T-cell (primary cell): ENCODE results near the gene GRK3. TPM values are rescaled to one million over a fixed set of nuclear protein-coding genes. Genes with fewer than 3 reads are reported as not detected.
A peak's percentile ranks its signal among the peaks of the same experiment; 100 is the strongest.
"Not testable (repeated sequence)": the region's sequence is repeated elsewhere in the genome, so short reads cannot be mapped to it uniquely, and the experiment has no call there.

ENCODE experiments used
- ATAC-seq, 4 experiments: fragments of 200-7000 bp in 3 of 4; fragments of 150-1000 bp in 1 of 4; cut with Tn5 transposase; replicated peaks in 1 of 4; 1 replicate in 3 of 4; 2 replicates in 1 of 4; pipeline ENCODE4 v1.10.0; 2021; ENCODE audit warnings: moderate library complexity in 3 of 4, mild to moderate bottlenecking in 2 of 4, moderate number of reproducible peaks in 1 of 4
- CTCF ChIA-PET, 2 donors: fragments of 300-600 bp; sonication (Branson Sonifier 250); formaldehyde crosslinking; loops; one replicate each; lab custom pipeline; 2022; ENCODE audit warnings: antibody characterized with exemption in 2 of 2; lab: Charles Lee
- POLR2A ChIA-PET, 2 donors: fragments of 300-600 bp; sonication (Branson Sonifier 250); formaldehyde crosslinking; loops; one replicate each; lab custom pipeline; 2022; ENCODE audit warnings: antibody characterized with exemption in 2 of 2; lab: Charles Lee
- DNase-seq, 35 experiments: peaks; one replicate each; pipeline versions ENCODE4 v3.0.0 to v3.0.0-alpha.2; 2013 to 2023
- H3K27ac ChIP-seq: one replicate; pipeline ENCODE4 v1.5.1; 2013; ENCODE audit warnings: low read length
- H3K27me3 ChIP-seq, 2 experiments: replicated peaks in 1 of 2; 1 replicate in 1 of 2; 2 replicates in 1 of 2; pipeline versions ENCODE4 v1.6.1 to v1.7.0; 2013; ENCODE audit warnings: low read length in 1 of 2, mixed read lengths in 1 of 2; ENCODE audit not compliant: control insufficient read depth in 2 of 2, insufficient read depth in 2 of 2; ENCODE audit errors: extremely low read depth in 1 of 2
- H3K36me3 ChIP-seq, 2 donors: 1 replicate in 1 of 2; 2 replicates in 1 of 2; pipeline versions ENCODE4 v1.6.1 to v1.7.0; 2013; ENCODE audit warnings: low read length in 1 of 2; ENCODE audit not compliant: control insufficient read depth in 2 of 2, insufficient read depth in 1 of 2; ENCODE audit errors: extremely low read depth in 1 of 2
- H3K4me1 ChIP-seq, 2 experiments: 1 replicate in 1 of 2; 2 replicates in 1 of 2; pipeline versions ENCODE4 v1.6.1 to v1.7.0; 2013; ENCODE audit warnings: low read length in 2 of 2, mixed read lengths in 1 of 2; ENCODE audit not compliant: insufficient read depth in 2 of 2, control insufficient read depth in 1 of 2; ENCODE audit errors: extremely low read depth in 1 of 2
- H3K4me3 ChIP-seq, 2 donors: 1 replicate in 1 of 2; 2 replicates in 1 of 2; pipeline versions ENCODE4 v1.5.1 to v1.7.0; 2013; ENCODE audit warnings: mild to moderate bottlenecking in 2 of 2, low read length in 1 of 2, moderate library complexity in 1 of 2; ENCODE audit not compliant: control insufficient read depth in 1 of 2; ENCODE audit errors: extremely low read depth in 1 of 2
- H3K9me3 ChIP-seq: 2 replicates; pipeline ENCODE4 v1.7.0; 2013
- H3K27ac Mint-ChIP-seq, 2 donors: one replicate each; pipeline ENCODE4 v1.8.0; 2020 to 2021; ENCODE audit warnings: mild to moderate bottlenecking in 2 of 2, mixed read lengths in 2 of 2
- H3K27me3 Mint-ChIP-seq, 2 donors: one replicate each; pipeline ENCODE4 v1.8.0; 2021 to 2022; ENCODE audit warnings: mixed read lengths in 2 of 2
- H3K36me3 Mint-ChIP-seq: one replicate; pipeline ENCODE4 v1.8.0; 2021; ENCODE audit warnings: mixed read lengths
- H3K4me1 Mint-ChIP-seq, 3 donors: one replicate each; pipeline ENCODE4 v1.8.0; 2020 to 2022; ENCODE audit warnings: mixed read lengths in 3 of 3, mild to moderate bottlenecking in 1 of 3
- H3K4me3 Mint-ChIP-seq, 3 donors: one replicate each; pipeline ENCODE4 v1.8.0; 2020 to 2022; ENCODE audit warnings: mild to moderate bottlenecking in 3 of 3, mixed read lengths in 3 of 3, moderate library complexity in 3 of 3
- H3K9me3 Mint-ChIP-seq, 3 donors: one replicate each; pipeline ENCODE4 v1.8.0; 2020 to 2022; ENCODE audit warnings: mixed read lengths in 3 of 3
- WGBS: methylation state at CpG from one replicate; pipeline ENCODE4 v1.1.5; 2013; ENCODE audit warnings: missing lambda C conversion rate; ENCODE audit not compliant: insufficient coverage; 5-methylcytosine and 5-hydroxymethylcytosine counted together
- total RNA-seq, 35 experiments: library from RNA in 6 of 35; stranded (reverse) in 6 of 35; fragments of 120-200 nt in 1 of 35; gene quantifications; one replicate each; pipeline versions ENCODE4 v1.2.1 to v1.2.4 and lab custom pipeline; 2013 to 2026

Gene GRK3
- total RNA-seq, 5 donors from 2014 or later (not counting 1 experiment from before 2014, with no cell fraction given), result 1.4 to 7.0 (median 3.6) TPM

DNA sequence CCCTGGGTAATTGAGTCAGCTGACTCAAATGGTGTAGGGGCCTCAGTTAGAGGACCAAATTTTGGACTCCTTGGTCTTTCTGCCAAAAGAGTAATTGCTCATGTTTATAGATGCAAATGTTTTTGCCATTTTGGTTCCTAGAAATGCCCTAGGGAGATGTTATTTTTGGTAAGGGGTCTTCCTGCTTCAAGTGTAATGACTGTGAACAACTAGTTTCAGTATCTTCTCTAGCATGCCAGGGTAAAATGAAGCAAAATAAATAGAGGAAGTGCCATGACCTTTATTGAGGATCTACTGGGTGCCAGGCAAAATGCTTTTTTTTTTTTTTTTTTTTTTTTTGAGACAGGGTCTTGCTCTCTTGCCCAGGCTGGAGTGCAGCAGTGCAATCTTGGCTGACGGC, 2.5 kb upstream of the GRK3 start:
- DNase-seq, CTCF ChIA-PET, ATAC-seq, H3K36me3 Mint-ChIP-seq, POLR2A ChIA-PET, H3K4me3 Mint-ChIP-seq, H3K9me3 ChIP-seq, H3K27ac ChIP-seq, H3K4me3 ChIP-seq, H3K9me3 Mint-ChIP-seq, H3K36me3 ChIP-seq: not testable (repeated sequence)
- WGBS, result no CpG with 5 or more reads among the region's 1 CpG
- H3K4me1 Mint-ChIP-seq, result peaks cover 30 to 34% (median 30%) of the 10 kb centered on the region in 3 donors
- peaks cover 0 to 22% of the 10 kb centered on the region in 2 donors for H3K27me3 Mint-ChIP-seq
- peak overlapping the region; percentile 50 to 56 for H3K27ac Mint-ChIP-seq
- peaks cover 19 to 21% of the 10 kb centered on the region in 2 experiments for H3K4me1 ChIP-seq
- peaks cover 0 to 11% of the 10 kb centered on the region in 2 experiments for H3K27me3 ChIP-seq

DNA sequence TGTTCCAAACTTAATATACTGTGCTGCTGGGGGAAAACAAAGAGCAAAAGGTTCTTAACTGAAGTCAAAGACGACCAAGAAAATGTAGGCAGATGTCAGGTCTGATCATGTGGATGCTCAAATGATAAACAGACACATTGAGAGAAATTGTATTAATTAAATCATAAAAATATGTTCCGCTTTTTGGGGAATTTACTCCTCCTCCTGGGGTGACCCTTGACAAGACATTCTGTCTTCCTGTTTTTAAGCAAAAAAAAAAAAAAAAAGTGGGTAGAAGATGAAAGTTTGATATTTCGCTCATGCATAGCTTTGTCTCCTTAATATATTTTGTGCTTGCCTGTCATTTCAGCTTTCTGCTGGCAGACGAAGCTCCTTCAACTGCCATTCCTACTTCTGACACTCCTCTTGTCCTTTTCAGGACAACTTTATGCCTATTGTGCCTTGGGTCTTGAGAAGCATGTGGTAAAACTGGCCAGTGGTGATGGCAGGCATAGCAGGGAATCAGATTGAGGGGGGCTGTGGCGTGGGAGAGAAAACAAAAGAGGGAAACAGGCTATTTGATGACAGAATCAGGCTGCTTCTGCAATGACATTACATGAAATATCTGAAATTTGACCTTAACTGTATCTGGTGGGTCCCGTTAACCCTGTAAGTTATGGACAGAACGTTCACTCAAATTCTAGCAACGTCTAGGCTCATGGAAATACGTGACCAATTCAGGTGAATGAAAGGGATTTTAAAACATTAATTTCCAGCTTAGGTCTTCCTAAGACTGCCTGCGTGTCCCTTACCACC, 1.3 kb upstream of the GRK3 start:
- peak overlapping the region in 1 of 2 donors; percentile 54 for H3K4me3 ChIP-seq
- Mint-ChIP-seq H3K4me3 (peak overlapping the region; percentile 87 to 98 (median 87)), H3K27me3 (peaks cover 0 to 22% of the 10 kb centered on the region in 2 donors), H3K4me1 (peaks cover 30 to 34% (median 30%) of the 10 kb centered on the region in 3 donors), H3K27ac (peak overlapping the region; percentile 37 to 84)
- peaks cover 0 to 11% of the 10 kb centered on the region in 2 experiments for H3K27me3 ChIP-seq
- ATAC-seq, H3K36me3 ChIP-seq, H3K9me3 Mint-ChIP-seq, POLR2A ChIA-PET, DNase-seq, H3K36me3 Mint-ChIP-seq, H3K27ac ChIP-seq, H3K9me3 ChIP-seq: not testable (repeated sequence)
- 88% methylated on average over 1 of the region's 10 CpGs for WGBS
- CTCF ChIA-PET, result interaction anchor here in 1 of 2 donors (0.6 kb wide), 1 partner anchor 12 kb away, joined by 5 read pairs; no protein-coding TSS in a partner anchor
- peaks cover 19 to 21% of the 10 kb centered on the region in 2 experiments for H3K4me1 ChIP-seq

DNA sequence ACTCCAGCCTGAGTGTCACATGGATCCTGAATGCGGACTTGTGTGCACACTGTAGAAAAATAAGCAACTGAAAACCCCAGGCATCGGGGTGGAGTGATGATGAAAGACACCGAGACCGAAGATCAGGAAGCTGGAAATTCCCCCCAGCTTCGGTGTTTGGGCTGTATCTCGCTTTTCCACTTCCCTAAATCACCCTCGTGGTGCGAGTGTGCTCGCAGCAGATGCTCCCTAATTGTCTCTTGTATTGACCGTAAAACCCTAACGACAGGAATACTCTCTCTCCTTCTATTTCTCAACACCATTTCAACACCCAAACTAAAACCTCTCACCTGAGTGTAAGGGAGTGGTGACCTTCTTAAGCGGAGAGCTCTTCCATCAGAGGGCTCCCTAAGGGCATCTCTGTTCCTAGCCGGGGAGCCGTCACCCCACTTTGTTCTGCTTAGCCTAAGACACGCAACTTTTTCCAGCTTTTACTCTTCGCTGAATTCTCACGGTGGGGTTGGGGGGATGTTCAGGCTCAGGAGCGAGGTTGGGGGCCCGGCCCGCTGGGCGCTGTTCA, 635 bp upstream of the GRK3 start:
- Mint-ChIP-seq H3K27ac (peak overlapping the region; percentile 37 to 84), H3K4me3 (peak overlapping the region; percentile 87 to 98 (median 87)), H3K36me3 (no peaks in the 10 kb centered on the region), H3K9me3 (no peaks in the 10 kb centered on the region), H3K4me1 (peaks cover 30 to 34% (median 30%) of the 10 kb centered on the region in 3 donors), H3K27me3 (peaks cover 0 to 25% of the 10 kb centered on the region in 2 donors)
- Histone ChIP-seq H3K4me1 (peaks cover 19 to 21% of the 10 kb centered on the region in 2 experiments), H3K27ac (no peak overlapping the region), H3K27me3 (peaks cover 0 to 11% of the 10 kb centered on the region in 2 experiments), H3K4me3 (peak overlapping the region; percentile 54 to 75), H3K36me3 (no peaks in the 10 kb centered on the region), H3K9me3 (no peaks in the 10 kb centered on the region)
- ATAC-seq (peak; percentile 10 to 44 (median 22)), DNase-seq (peak in 9 of 35 experiments; percentile 0 to 35 (median 8))
- CTCF ChIA-PET, result interaction anchor here in 1 of 2 donors (0.6 kb wide), 1 partner anchor 12 kb away, joined by 5 read pairs; no protein-coding TSS in a partner anchor
- 3% methylated on average over 7 of the region's 21 CpGs for WGBS
- POLR2A ChIA-PET, result interaction anchor here in 1 of 2 donors (0.5 kb wide), 1 partner anchor 140 kb away, joined by 5 read pairs; no protein-coding TSS in a partner anchor

DNA sequence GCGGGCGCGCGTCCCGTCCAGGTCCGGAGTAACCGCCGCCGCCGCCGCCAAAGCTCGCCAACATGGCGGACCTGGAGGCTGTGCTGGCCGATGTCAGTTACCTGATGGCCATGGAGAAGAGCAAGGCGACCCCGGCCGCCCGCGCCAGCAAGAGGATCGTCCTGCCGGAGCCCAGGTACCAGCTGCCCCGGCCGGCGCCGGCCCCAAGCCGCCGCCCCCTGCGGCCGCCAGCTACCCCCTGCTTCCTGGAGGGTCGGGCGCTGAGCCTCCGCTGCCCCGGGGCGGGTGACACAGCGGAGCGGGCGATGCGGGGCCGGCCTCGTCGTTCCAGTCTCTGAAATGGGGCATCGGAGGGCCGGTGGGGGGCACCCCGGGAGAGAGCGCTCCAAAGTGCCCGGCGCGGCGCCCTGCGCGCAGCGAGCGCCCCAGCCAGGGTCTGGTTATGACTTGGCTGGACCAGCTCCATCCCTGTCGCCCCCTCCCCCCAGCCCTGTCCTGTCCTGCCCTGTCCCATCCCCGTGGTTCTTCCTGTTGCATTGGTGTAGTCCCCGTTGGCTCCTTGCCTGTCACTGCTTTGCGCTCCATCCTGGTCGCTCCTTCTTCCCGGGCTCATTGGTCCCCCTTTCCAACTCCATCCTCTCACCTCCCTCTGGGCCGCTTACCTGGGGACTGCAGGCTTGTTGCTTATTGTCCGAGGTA, 653 bp downstream of the GRK3 start:
- ChIA-PET POLR2A (no interaction called here), CTCF (no interaction called here)
- H3K27ac Mint-ChIP-seq, result no peak overlapping the region
- Histone ChIP-seq H3K4me1 (peaks cover 19 to 21% of the 10 kb centered on the region in 2 experiments), H3K27me3 (peaks cover 0 to 11% of the 10 kb centered on the region in 2 experiments), H3K36me3 (no peaks in the 10 kb centered on the region), H3K4me3 (peak overlapping the region; percentile 35 to 67), H3K27ac (no peak overlapping the region), H3K9me3 (no peaks in the 10 kb centered on the region)
- H3K4me1 Mint-ChIP-seq, result peaks cover 30 to 34% (median 30%) of the 10 kb centered on the region in 3 donors
- peak in 4 of 35 experiments; percentile 1 to 7 (median 6) for DNase-seq
- peak in 2 of 4 experiments; percentile 18 to 27 for ATAC-seq
- WGBS, result 1% methylated on average over 59 of the region's 61 CpGs
- H3K4me3 Mint-ChIP-seq, result peak overlapping the region; percentile 85 to 98 (median 89)
- H3K27me3 Mint-ChIP-seq, result peaks cover 0 to 31% of the 10 kb centered on the region in 2 donors
- H3K36me3 Mint-ChIP-seq, result no peaks in the 10 kb centered on the region
- no peaks in the 10 kb centered on the region for H3K9me3 Mint-ChIP-seq

DNA sequence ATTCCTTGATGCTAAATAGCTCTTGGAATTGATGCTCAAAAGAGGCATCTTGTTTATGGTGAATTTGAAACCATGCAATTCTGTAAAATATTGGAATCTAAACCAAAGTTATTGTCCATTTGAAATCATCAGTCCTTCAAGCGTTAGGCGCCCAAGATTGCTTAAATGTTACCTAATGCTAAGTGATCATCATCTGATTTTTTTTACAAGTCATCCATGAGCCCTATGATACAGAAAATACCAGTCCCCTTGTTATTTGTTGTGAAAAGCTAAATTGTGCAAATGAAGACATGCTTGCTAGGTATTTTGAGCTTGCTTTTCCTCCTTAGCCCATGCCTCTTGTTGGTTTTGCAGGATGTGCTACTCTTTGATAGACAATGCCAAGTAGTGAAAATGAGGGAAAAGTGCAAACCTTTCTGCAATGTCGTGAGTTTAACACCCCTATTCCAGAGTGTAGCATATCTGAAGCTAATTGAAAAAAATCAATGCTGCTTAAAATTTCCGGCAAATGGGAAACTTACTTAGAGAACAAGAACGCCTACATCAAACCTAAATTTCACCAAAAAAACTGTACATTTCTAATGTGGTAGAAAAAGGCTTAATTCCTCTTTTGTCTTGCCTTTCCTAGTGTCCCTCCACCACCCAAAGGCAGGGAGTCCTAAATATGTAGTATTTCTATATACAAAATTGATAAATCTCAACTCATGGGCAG, 1.9 kb downstream of the GRK3 start:
- H3K27me3 ChIP-seq, result peaks cover 0 to 11% of the 10 kb centered on the region in 2 experiments
- Mint-ChIP-seq H3K36me3 (no peaks in the 10 kb centered on the region), H3K4me3 (peak overlapping the region; percentile 85 to 98 (median 89)), H3K9me3 (no peaks in the 10 kb centered on the region), H3K4me1 (peaks cover 30 to 34% (median 30%) of the 10 kb centered on the region in 3 donors), H3K27ac (peak overlapping the region in 1 of 2 donors; percentile 28), H3K27me3 (peaks cover 0 to 31% of the 10 kb centered on the region in 2 donors)
- no peaks in the 10 kb centered on the region for H3K36me3 ChIP-seq
- ATAC-seq (no peak), DNase-seq (no peak)
- CTCF ChIA-PET, result no interaction called here
- no peak overlapping the region for H3K27ac ChIP-seq
- POLR2A ChIA-PET, result no interaction called here
- peaks cover 19 to 21% of the 10 kb centered on the region in 2 experiments for H3K4me1 ChIP-seq
- WGBS, result no CpG with 5 or more reads among the region's 5 CpGs
- H3K9me3 ChIP-seq, result no peaks in the 10 kb centered on the region
- H3K4me3 ChIP-seq, result no peak overlapping the region
